ENCODE data around the gene GPR153. TPM values are rescaled to one million over a fixed set of nuclear protein-coding genes. Genes with fewer than 3 reads are reported as not detected.

GPR153 gene
- total RNA-seq, 6 experiments from 2014 or later: 1.5 to 34.6 (median 6.6) TPM

DNA sequence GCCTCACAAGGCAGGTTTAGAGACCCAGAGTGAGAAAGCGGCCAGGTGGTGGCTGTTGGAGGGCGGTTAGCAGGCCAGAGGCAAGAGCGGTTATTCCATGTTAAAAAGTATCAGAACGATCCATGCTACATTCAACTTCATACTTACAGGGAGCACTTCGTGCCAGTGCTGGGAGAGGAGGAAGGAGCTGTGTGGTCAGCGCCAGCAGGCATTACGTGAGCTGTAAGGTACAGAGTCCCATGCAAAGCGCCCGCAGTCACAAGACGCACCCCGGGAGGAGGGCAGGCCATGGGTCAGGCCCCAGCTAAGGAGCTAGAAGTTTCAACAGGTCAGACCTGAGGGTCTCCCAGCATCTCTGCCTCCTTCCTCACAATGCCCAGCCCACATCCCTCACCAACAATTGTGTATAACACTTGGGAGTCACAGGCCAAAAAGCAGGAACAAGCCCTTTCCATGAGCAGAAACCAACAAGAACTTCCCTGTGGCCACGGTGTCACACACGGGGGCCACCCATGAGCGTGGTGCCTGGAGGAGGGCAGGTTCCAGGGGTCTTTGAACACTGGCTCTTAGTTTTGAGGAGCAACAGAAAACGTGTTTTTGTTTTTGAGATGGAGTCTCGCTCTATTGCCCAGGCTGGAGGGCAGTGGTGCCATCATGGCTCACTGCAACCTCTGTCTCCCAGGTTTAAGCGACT lies 21.8 kb upstream of the GPR153 start:
- Histone ChIP-seq H3K4me3 (no peak overlapping the region), H3K9me3 (no peaks in the 10 kb centered on the region), H3K27me3 (no peaks in the 10 kb centered on the region), H3K4me1 (no peaks in the 10 kb centered on the region), H3K27ac (no peak overlapping the region), H3K36me3 (no peaks in the 10 kb centered on the region)
- intact Hi-C loops (cut with DNase I): no loop called here
- ATAC-seq (no peak), DNase-seq (no peak)
- WGBS (ENCODE audit: insufficient coverage, low coverage, low lambda C conversion rate, missing lambda C conversion rate): no CpG with 5 or more reads among the region's 17 CpGs
- TF ChIP-seq POLR2A (IDR thresholded peaks at IDR 0.05): no peak
- TF ChIP-seq, protein P1, sequence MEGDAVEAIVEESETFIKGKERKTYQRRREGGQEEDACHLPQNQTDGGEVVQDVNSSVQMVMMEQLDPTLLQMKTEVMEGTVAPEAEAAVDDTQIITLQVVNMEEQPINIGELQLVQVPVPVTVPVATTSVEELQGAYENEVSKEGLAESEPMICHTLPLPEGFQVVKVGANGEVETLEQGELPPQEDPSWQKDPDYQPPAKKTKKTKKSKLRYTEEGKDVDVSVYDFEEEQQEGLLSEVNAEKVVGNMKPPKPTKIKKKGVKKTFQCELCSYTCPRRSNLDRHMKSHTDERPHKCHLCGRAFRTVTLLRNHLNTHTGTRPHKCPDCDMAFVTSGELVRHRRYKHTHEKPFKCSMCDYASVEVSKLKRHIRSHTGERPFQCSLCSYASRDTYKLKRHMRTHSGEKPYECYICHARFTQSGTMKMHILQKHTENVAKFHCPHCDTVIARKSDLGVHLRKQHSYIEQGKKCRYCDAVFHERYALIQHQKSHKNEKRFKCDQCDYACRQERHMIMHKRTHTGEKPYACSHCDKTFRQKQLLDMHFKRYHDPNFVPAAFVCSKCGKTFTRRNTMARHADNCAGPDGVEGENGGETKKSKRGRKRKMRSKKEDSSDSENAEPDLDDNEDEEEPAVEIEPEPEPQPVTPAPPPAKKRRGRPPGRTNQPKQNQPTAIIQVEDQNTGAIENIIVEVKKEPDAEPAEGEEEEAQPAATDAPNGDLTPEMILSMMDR (IDR thresholded peaks at IDR 0.05): no peak

DNA sequence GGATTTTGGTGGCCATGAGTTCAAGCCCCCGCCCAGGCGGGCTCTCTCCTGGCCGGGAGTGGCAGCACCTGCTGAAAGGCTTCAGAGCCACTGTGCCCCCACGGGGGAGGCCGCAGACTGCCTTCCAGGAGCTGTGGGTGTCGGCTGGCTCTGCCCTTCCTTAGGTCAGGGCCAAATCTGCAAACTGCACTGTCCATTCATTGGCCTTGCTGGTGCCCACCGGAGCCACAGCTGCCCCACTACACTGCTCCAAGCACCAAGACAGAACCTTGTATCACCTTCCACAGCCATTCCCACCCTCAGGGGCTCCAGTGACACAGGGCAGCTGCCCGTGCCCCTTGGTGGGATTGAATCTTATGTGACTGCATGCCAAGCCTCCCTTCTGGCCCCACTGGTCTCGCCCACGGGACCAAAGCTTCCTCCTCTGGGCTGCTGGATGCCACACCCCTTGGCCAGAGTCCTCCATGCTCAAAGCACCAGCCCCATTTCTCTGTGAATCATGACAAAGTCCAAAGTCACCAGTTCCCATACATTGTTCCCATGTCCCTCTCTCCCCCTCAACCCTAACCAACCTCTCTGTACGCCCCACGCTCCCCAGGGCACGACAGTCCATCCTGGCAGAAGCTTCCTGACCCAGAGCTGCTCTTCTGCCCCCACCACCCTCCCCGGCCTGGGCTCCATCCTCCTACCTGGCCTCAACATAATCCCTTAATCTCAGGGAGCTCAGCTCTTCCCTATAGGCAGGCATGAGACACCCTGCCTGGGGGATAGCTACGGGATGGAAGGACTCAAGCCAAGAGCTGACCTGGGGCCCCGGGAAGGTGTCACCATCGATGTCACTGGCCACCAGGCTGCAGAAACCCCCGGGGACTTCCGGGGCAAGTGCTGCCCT lies 20.9 kb upstream of the GPR153 start:
- Histone ChIP-seq H3K4me1 (no peaks in the 10 kb centered on the region), H3K36me3 (no peaks in the 10 kb centered on the region), H3K9me3 (no peaks in the 10 kb centered on the region), H3K27me3 (no peaks in the 10 kb centered on the region), H3K4me3 (no peak overlapping the region), H3K27ac (no peak overlapping the region)
- ATAC-seq (peak in 3 of 4 donors; percentile 8 to 77 (median 50)), DNase-seq (peak in 1 of 3 donors; percentile 42)
- intact Hi-C loops (cut with DNase I): no loop called here
- 82% methylated on average over 4 of the region's 19 CpGs for WGBS (ENCODE audit: insufficient coverage, low coverage, low lambda C conversion rate, missing lambda C conversion rate)
- TF ChIP-seq, protein P1 (IDR thresholded peaks at IDR 0.05): no peak
- TF ChIP-seq POLR2A (IDR thresholded peaks at IDR 0.05): no peak

DNA sequence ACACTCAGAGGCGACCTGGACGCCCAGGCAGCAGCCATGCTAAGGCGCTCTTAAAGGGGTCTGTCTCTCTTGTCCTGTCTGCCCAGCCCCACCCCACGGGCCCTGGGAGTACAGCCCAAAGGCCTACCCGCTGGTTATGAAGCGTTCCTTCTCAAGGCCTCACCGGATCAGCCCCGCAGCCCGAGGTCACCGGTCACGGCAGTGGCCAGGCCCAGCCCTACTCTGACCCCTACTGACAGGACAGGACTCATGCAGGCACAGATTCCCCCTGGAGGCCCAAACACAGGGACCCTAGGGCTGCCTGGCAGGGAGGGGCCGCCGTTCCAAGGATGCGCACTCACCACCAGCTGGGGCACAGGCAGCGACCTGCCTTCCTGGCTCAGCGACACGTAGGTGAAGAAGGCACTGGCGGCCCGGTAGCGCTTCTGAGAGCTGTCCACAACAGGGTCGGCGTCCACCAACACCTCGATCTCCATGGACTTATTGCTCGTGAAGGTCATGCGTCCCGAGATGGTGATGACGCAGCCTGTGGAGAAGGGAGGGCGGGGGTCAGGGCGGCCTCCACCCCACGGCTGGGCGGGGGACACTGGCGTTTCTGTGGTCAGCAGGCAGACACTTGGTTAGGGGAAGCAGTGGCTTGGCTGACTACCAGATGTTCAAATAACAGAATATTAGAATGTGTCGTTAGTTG lies 20.0 kb upstream of the GPR153 start:
- DNase-seq: peak in 1 of 3 donors; percentile 58
- peak; percentile 40 to 70 (median 50) for ATAC-seq
- intact Hi-C loops (cut with DNase I): no loop called here
- WGBS (ENCODE audit: insufficient coverage, low coverage, low lambda C conversion rate, missing lambda C conversion rate): 92% methylated on average over 12 of the region's 33 CpGs
- TF ChIP-seq, protein P1 (IDR thresholded peaks at IDR 0.05): peak; percentile 14 to 44 (median 33)
- no peak for TF ChIP-seq POLR2A (IDR thresholded peaks at IDR 0.05)
- Histone ChIP-seq H3K9me3 (no peaks in the 10 kb centered on the region), H3K4me3 (no peak overlapping the region), H3K27me3 (no peaks in the 10 kb centered on the region), H3K36me3 (no peaks in the 10 kb centered on the region), H3K4me1 (no peaks in the 10 kb centered on the region), H3K27ac (no peak overlapping the region)

DNA sequence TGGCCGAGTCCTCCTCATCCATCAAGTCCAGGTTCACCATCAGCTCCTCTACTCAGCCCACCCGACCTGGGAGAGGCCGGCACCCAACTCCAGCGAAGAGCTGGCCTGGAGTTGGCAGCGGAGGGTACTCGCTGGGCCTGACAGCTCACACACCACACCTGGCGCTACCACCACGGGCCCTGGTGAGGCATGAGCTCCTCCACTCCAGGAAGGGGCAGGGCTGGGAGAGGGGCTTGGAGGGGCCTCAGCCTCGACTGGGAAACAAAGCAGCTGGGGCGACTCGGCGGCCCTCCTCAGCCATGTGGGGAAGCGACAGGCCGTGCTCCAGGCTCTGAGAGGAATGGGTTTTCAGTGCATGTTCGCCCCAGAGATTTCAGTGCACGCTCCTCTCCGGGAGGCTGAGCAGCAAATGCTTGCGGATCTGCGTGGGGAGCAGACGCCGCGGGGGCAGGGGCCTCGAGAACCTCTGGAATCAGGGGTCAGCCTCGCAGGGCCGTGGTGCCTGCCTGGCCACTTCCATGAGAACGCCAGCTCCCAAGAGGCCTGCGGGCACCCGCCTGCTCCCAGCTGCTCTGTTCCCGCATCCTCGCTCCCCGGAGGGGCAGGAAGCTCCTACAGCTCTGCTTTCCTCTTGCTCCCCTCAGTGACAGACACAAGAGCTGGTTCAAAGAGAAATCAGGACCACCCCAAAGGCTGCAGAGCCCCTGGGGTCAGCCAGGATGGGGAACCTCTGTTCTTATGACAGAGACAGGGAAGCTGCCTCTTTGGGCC lies 18.9 kb upstream of the GPR153 start:
- ATAC-seq (no peak), DNase-seq (no peak)
- intact Hi-C loops (cut with DNase I): no loop called here
- no peaks in the 10 kb centered on the region for H3K36me3 ChIP-seq
- no peaks in the 10 kb centered on the region for H3K4me1 ChIP-seq
- 100% methylated on average over 1 of the region's 31 CpGs for WGBS (ENCODE audit: insufficient coverage, low coverage, low lambda C conversion rate, missing lambda C conversion rate)
- H3K9me3 ChIP-seq: no peaks in the 10 kb centered on the region
- no peak overlapping the region for H3K27ac ChIP-seq
- H3K27me3 ChIP-seq: no peaks in the 10 kb centered on the region
- no peak overlapping the region for H3K4me3 ChIP-seq
- TF ChIP-seq POLR2A (IDR thresholded peaks at IDR 0.05): no peak
- TF ChIP-seq, protein P1 (IDR thresholded peaks at IDR 0.05): no peak
